Bone marrow (tissue), 2 donors: ENCODE results near the gene PCDHGA1.
"Not testable (repeated sequence)": the region's sequence is repeated elsewhere in the genome, so short reads cannot be mapped to it uniquely, and the experiment has no call there.

Source experiments
- DNase-seq, 2 donors: peaks; one replicate each; lab custom pipeline; 2025; lab: John Stamatoyannopoulos, UW

PCDHGA1 gene

GRCh38 chr5:141330299-141331080 lies at the start of gene PCDHGA1:
Gene PCDHGA1 (plus strand): TSS chr5:141330514.
- no peak for DNase-seq

GRCh38 chr5:141298376-141298775 lies 31.9 kb upstream of the PCDHGA1 start:
- DNase-seq = no peak

GRCh38 chr5:141303756-141304155 lies 26.6 kb upstream of the PCDHGA1 start, which contains the start of gene SLC25A2:
Gene SLC25A2 (minus strand): TSS chr5:141304049. CDS start chr5:141303865, 184 bp downstream.
- no peak for DNase-seq

GRCh38 chr5:141306630-141307029 lies 23.7 kb upstream of the PCDHGA1 start:
- no peak for DNase-seq

- no peak for DNase-seq
Measured at GRCh38 chr5:141313711-141314110, 16.6 kb upstream of the PCDHGA1 start.

- not testable (repeated sequence) for DNase-seq
Measured at GRCh38 chr5:141316963-141317362, 13.4 kb upstream of the PCDHGA1 start.

- DNase-seq = no peak
Measured at GRCh38 chr5:141319202-141319601, 11.1 kb upstream of the PCDHGA1 start.

GRCh38 chr5:141319699-141320098 lies 10.6 kb upstream of the PCDHGA1 start:
- DNase-seq = no peak

GRCh38 chr5:141320225-141321169 lies 9.8 kb upstream of the PCDHGA1 start, which contains the start of gene TAF7:
Gene TAF7 (minus strand): TSS chr5:141320784. CDS start chr5:141320044, 740 bp downstream.
- peak; percentile 92 to 96 for DNase-seq

- no peak for DNase-seq
Measured at GRCh38 chr5:141322261-141322660, 8.1 kb upstream of the PCDHGA1 start.

- peak in 1 of 2 donors; percentile 65 for DNase-seq
Measured at GRCh38 chr5:141326088-141326854, 4.0 kb upstream of the PCDHGA1 start.

GRCh38 chr5:141328231-141328630 lies 2.1 kb upstream of the PCDHGA1 start:
- DNase-seq = no peak

GRCh38 chr5:141332571-141332970 lies 2.3 kb downstream of the PCDHGA1 start:
- not testable (repeated sequence) for DNase-seq

GRCh38 chr5:141338538-141339306 lies 8.4 kb downstream of the PCDHGA1 start, which contains the start of gene PCDHGA2:
Gene PCDHGA2 (plus strand): TSS chr5:141338760.
- no peak for DNase-seq

GRCh38 chr5:141340781-141341354 lies 10.6 kb downstream of the PCDHGA1 start:
- DNase-seq = not testable (repeated sequence)

GRCh38 chr5:141342773-141343172 lies 12.5 kb downstream of the PCDHGA1 start:
- DNase-seq = no peak

GRCh38 chr5:141343242-141343952 lies 13.1 kb downstream of the PCDHGA1 start, which contains the start of gene PCDHGA3:
Gene PCDHGA3 (plus strand): TSS chr5:141343829. CDS start chr5:141344034, 205 bp downstream.
- DNase-seq = no peak

- no peak for DNase-seq
Measured at GRCh38 chr5:141343953-141344463, 13.7 kb downstream of the PCDHGA1 start.

GRCh38 chr5:141345327-141345726 lies 15.0 kb downstream of the PCDHGA1 start:
- no peak for DNase-seq
